Fibroblast of mammary gland (primary cell): ENCODE data around the gene KCNN1.

Source experiments
- DNase-seq: peaks from one replicate; pipeline ENCODE4 v3.0.0-alpha.2; 2010; ENCODE audit warnings: low read depth
- H3K4me3 ChIP-seq: 2 replicates; pipeline ENCODE4 v1.5.1; 2011; ENCODE audit warnings: low read depth, mild to moderate bottlenecking, low read length, moderate library complexity; ENCODE audit not compliant: control insufficient read depth
- CTCF ChIP-seq: conservative IDR thresholded peaks from 2 replicates; pipeline ENCODE4 v1.5.1; 2011; ENCODE audit warnings: low read depth, low read length, inconsistent platforms; ENCODE audit not compliant: control insufficient read depth, insufficient read depth

The KCNN1 gene

GRCh38 chr19:18010149-18010548 is 43.2 kb downstream of the KCNN1 start:
- no peak for TF ChIP-seq CTCF
- no peak for DNase-seq
- no peak overlapping the region for H3K4me3 ChIP-seq

GRCh38 chr19:18013210-18014111 is 46.6 kb downstream of the KCNN1 start:
- no peak for DNase-seq
- TF ChIP-seq CTCF, result no peak

GRCh38 chr19:18014197-18014596 is 47.3 kb downstream of the KCNN1 start:
- no peak for TF ChIP-seq CTCF
- no peak overlapping the region for H3K4me3 ChIP-seq
- no peak for DNase-seq

More at GRCh38 chr19:18013210-18014111, 46.6 kb downstream of the KCNN1 start:
- no peak overlapping the region for H3K4me3 ChIP-seq

- TF ChIP-seq CTCF, result no peak
- no peak overlapping the region for H3K4me3 ChIP-seq
- no peak for DNase-seq
Observed at GRCh38 chr19:18016209-18016910, 49.5 kb downstream of the KCNN1 start.

GRCh38 chr19:18017275-18018083 is 50.6 kb downstream of the KCNN1 start:
- no peak for TF ChIP-seq CTCF

GRCh38 chr19:18020212-18021085 is 53.5 kb downstream of the KCNN1 start:
- TF ChIP-seq CTCF, result no peak
- peak; percentile 39 for DNase-seq
- no peak overlapping the region for H3K4me3 ChIP-seq

More at GRCh38 chr19:18017275-18018083, 50.6 kb downstream of the KCNN1 start:
- DNase-seq, result no peak
- no peak overlapping the region for H3K4me3 ChIP-seq
